NCI-H187 (cell line): ENCODE data around the gene CAD.

Experiments
- DNase-seq, 2 experiments: peaks; one replicate each; lab custom pipeline; 2025; lab: John Stamatoyannopoulos, UW

Gene CAD

GRCh38 chr2:27225526-27225925 is 8.4 kb downstream of the CAD start:
- DNase-seq = no peak

GRCh38 chr2:27227501-27227900 is 10.3 kb downstream of the CAD start:
- DNase-seq = no peak

- DNase-seq = no peak
Observed at GRCh38 chr2:27231921-27232320, 14.8 kb downstream of the CAD start.

- no peak for DNase-seq
Observed at GRCh38 chr2:27233341-27233740, 16.2 kb downstream of the CAD start.

- DNase-seq = no peak
Observed at GRCh38 chr2:27236136-27236535, 19.0 kb downstream of the CAD start.

GRCh38 chr2:27236626-27237025 is 19.5 kb downstream of the CAD start:
- DNase-seq = no peak

GRCh38 chr2:27237341-27237945 is 20.3 kb downstream of the CAD start:
- no peak for DNase-seq

- no peak for DNase-seq
Observed at GRCh38 chr2:27238976-27239375, 21.8 kb downstream of the CAD start.

GRCh38 chr2:27240406-27240805 is 23.2 kb downstream of the CAD start:
- no peak for DNase-seq

GRCh38 chr2:27241761-27242613 is 24.8 kb downstream of the CAD start:
- no peak for DNase-seq

GRCh38 chr2:27242614-27242951 is 25.4 kb downstream of the CAD start:
- no peak for DNase-seq

GRCh38 chr2:27243391-27244130 is 26.4 kb downstream of the CAD start:
- DNase-seq = no peak

GRCh38 chr2:27245116-27245515 is 27.9 kb downstream of the CAD start:
- DNase-seq = no peak

GRCh38 chr2:27245626-27246025 is 28.5 kb downstream of the CAD start:
- no peak for DNase-seq

- no peak for DNase-seq
Observed at GRCh38 chr2:27247893-27248292, 30.7 kb downstream of the CAD start.

- no peak for DNase-seq
Observed at GRCh38 chr2:27249159-27249890, 32.2 kb downstream of the CAD start.

- no peak for DNase-seq
Observed at GRCh38 chr2:27249891-27250651, 32.9 kb downstream of the CAD start.

- no peak for DNase-seq
Observed at GRCh38 chr2:27250652-27251379, 33.6 kb downstream of the CAD start.

GRCh38 chr2:27251766-27252165 is 34.6 kb downstream of the CAD start:
- DNase-seq = no peak

GRCh38 chr2:27255187-27255586 is 38.0 kb downstream of the CAD start:
- DNase-seq = no peak

- DNase-seq = no peak
Observed at GRCh38 chr2:27255660-27256059, 38.5 kb downstream of the CAD start.
